ENCODE data around the gene MYOZ2. TPM values are rescaled to one million over a fixed set of nuclear protein-coding genes. Genes with fewer than 3 reads are reported as not detected.

Gene MYOZ2
- total RNA-seq, 4 donors from 2014 or later, result 0.50 to 2.1 (median 0.61) TPM

GRCh38 chr4:119209586-119209985, 74.0 kb downstream of the MYOZ2 start:
- WGBS, result 100% methylated on average over 1 of the region's 1 CpG
- Histone ChIP-seq H3K9me3 (no peaks in the 10 kb centered on the region), H3K4me1 (peaks cover 30 to 38% (median 34%) of the 10 kb centered on the region in 4 donors), H3K27ac (replicated peaks in 1 of 4) (peak overlapping the region in 3 of 4 donors; percentile 25 to 35 (median 26)), H3K4me3 (no peak overlapping the region), H3K27me3 (no peaks in the 10 kb centered on the region), H3K36me3 (no peaks in the 10 kb centered on the region)
- no peak for DNase-seq (ENCODE audit: extremely low spot score)
- intact Hi-C loops (cut with DNase I), result no loop called here
- TF ChIP-seq EP300 (IDR thresholded peaks at IDR 0.05) (no peak), CTCF (IDR thresholded peaks at IDR 0.05) (no peak), POLR2A (IDR thresholded peaks at IDR 0.05; ENCODE audit: low read depth) (no peak), POLR2AphosphoS5 (IDR thresholded peaks at IDR 0.05) (no peak)

- Histone ChIP-seq H3K9me3 (no peaks in the 10 kb centered on the region), H3K36me3 (peaks cover 0 to 3% (median 0%) of the 10 kb centered on the region in 4 donors), H3K27ac (replicated peaks in 1 of 4) (peak overlapping the region in 1 of 4 donors; percentile 96), H3K4me3 (no peak overlapping the region), H3K27me3 (no peaks in the 10 kb centered on the region), H3K4me1 (peaks cover 25 to 37% (median 32%) of the 10 kb centered on the region in 4 donors)
- 80% methylated on average over 4 of the region's 4 CpGs for WGBS
- intact Hi-C loops (cut with DNase I), result loop anchor here (5.0 kb wide), 2 partner anchors 108 to 168 kb away; no protein-coding TSS in a partner anchor
- TF ChIP-seq CTCF (IDR thresholded peaks at IDR 0.05) (no peak), POLR2AphosphoS5 (IDR thresholded peaks at IDR 0.05) (no peak), POLR2A (IDR thresholded peaks at IDR 0.05; ENCODE audit: low read depth) (no peak), EP300 (IDR thresholded peaks at IDR 0.05) (no peak)
- no peak for DNase-seq (ENCODE audit: extremely low spot score)
These were observed 75.1 kb downstream of the MYOZ2 start for GRCh38 chr4:119210775-119211174.

GRCh38 chr4:119211867-119212233, 76.2 kb downstream of the MYOZ2 start:
- WGBS, result 2% methylated on average over 12 of the region's 12 CpGs
- Histone ChIP-seq H3K4me3 (peak overlapping the region; percentile 76 to 95 (median 84)), H3K27me3 (no peaks in the 10 kb centered on the region), H3K36me3 (peaks cover 0 to 8% (median under 1%) of the 10 kb centered on the region in 4 donors), H3K27ac (replicated peaks in 1 of 4) (peak overlapping the region; percentile 93 to 99 (median 97)), H3K4me1 (peaks cover 14 to 35% (median 32%) of the 10 kb centered on the region in 4 donors), H3K9me3 (no peaks in the 10 kb centered on the region)
- TF ChIP-seq EP300 (IDR thresholded peaks at IDR 0.05), result no peak
- no peak for TF ChIP-seq POLR2A (IDR thresholded peaks at IDR 0.05; ENCODE audit: low read depth)
- TF ChIP-seq POLR2AphosphoS5 (IDR thresholded peaks at IDR 0.05), result no peak
- TF ChIP-seq CTCF (IDR thresholded peaks at IDR 0.05), result no peak
- intact Hi-C loops (cut with DNase I), result loop anchor here (5.0 kb wide), 2 partner anchors 110 to 170 kb away; no protein-coding TSS in a partner anchor
- no peak for DNase-seq (ENCODE audit: extremely low spot score)

- WGBS, result 0% methylated on average over 15 of the region's 55 CpGs
These were observed 76.8 kb downstream of the MYOZ2 start, which contains the start of gene USP53 for GRCh38 chr4:119212234-119212963. Gene USP53 (plus strand): TSS chr4:119212713. CDS start chr4:119239760, 27,047 bp downstream.

More at GRCh38 chr4:119212234-119212963, 76.8 kb downstream of the MYOZ2 start, which contains the start of gene USP53:
- Histone ChIP-seq H3K9me3 (no peaks in the 10 kb centered on the region), H3K27me3 (no peaks in the 10 kb centered on the region), H3K4me1 (peaks cover 10 to 33% (median 33%) of the 10 kb centered on the region in 4 donors), H3K36me3 (peaks cover 0 to 12% (median 4%) of the 10 kb centered on the region in 4 donors), H3K4me3 (peak within 1 kb of the TSS; percentile 76 to 95 (median 84)), H3K27ac (replicated peaks in 1 of 4) (peak within 1 kb of the TSS; percentile 93 to 99 (median 97))
- intact Hi-C loops (cut with DNase I), result loop anchor here (5.0 kb wide), 2 partner anchors 110 to 170 kb away; no protein-coding TSS in a partner anchor
- peak; percentile 99 for DNase-seq (ENCODE audit: extremely low spot score)
- TF ChIP-seq POLR2A (IDR thresholded peaks at IDR 0.05; ENCODE audit: low read depth) (peak; percentile 97), POLR2AphosphoS5 (IDR thresholded peaks at IDR 0.05) (peak; percentile 98 to 99), EP300 (IDR thresholded peaks at IDR 0.05) (no peak), CTCF (IDR thresholded peaks at IDR 0.05) (no peak)

Data from esophagus muscularis mucosa (tissue), 4 donors.